Measurements from ENCODE around the gene NKX2-8. TPM values are rescaled to one million over a fixed set of nuclear protein-coding genes. Genes with fewer than 3 reads are reported as not detected.

The NKX2-8 gene
- total RNA-seq (not detected), polyA plus RNA-seq (not detected)
- long read RNA-seq, donor 1 = 0 reads
- long read RNA-seq, donor 2 = 0 reads
- long read RNA-seq, donor 3 = 0 reads
- long read RNA-seq, donor 4 = 0 reads

- no peaks in the 10 kb centered on the region for H3K4me1 ChIP-seq (ENCODE audit: control insufficient read depth, insufficient read depth, low read length)
- peak within 1 kb of the TSS; percentile 50 for H3K4me3 ChIP-seq (ENCODE audit: low read length)
- peaks cover 2% of the 10 kb centered on the region for H3K27me3 ChIP-seq (ENCODE audit: control insufficient read depth, insufficient read depth)
- 2% methylated on average over 62 of the region's 62 CpGs for whole genome bisulfite sequencing
- DNase-seq (peak in 1 of 3 donors; percentile 33), ATAC-seq (peak in 1 of 2 donors; percentile 17)
- no peak within 1 kb of the TSS for H3K27ac ChIP-seq (ENCODE audit: low read length)
- intact Hi-C loops (cut with DNase I) = no loop called here
- no peaks in the 10 kb centered on the region for H3K9me3 ChIP-seq (ENCODE audit: control insufficient read depth, low read length)
These were observed at the start of gene NKX2-8 for GRCh38 chr14:36582011-36582873. TSS of gene NKX2-8 (minus strand) at chr14:36582614. CDS start at chr14:36582389, 225 bp downstream.

DNA sequence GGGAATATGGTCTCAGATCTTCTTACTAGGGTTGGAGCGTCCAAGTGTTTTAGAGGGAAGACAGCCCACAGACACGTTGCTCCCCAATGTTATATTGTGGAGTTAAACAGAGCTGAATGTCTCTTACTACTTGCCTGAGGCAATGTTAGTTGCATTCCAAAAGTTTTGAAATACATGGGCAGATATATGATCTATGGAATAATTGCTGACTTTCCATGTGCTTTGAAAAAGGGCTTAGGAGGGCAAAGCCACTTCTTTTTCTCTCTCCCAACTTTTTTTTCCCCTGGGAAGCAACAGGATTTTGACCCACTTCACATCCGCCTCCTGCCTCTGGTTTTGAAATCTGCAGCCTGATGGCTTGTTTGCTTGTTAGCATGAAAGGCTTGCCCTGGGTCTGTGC, 45.6 kb upstream of the NKX2-8 start:
- H3K4me1 ChIP-seq (ENCODE audit: control insufficient read depth, insufficient read depth, low read length) = no peaks in the 10 kb centered on the region
- H3K27me3 ChIP-seq (ENCODE audit: control insufficient read depth, insufficient read depth) = no peaks in the 10 kb centered on the region
- intact Hi-C loops (cut with DNase I) = no loop called here
- H3K9me3 ChIP-seq (ENCODE audit: control insufficient read depth, low read length) = no peaks in the 10 kb centered on the region
- no peak overlapping the region for H3K4me3 ChIP-seq (ENCODE audit: low read length)
- 58% methylated on average over 3 of the region's 3 CpGs for WGBS
- ATAC-seq (no peak), DNase-seq (no peak)
- H3K27ac ChIP-seq (ENCODE audit: low read length) = no peak overlapping the region

- ATAC-seq = no peak
- WGBS = 70% methylated on average over 4 of the region's 4 CpGs
These were observed 43.7 kb upstream of the NKX2-8 start for GRCh38 chr14:36626151-36626550.

DNA sequence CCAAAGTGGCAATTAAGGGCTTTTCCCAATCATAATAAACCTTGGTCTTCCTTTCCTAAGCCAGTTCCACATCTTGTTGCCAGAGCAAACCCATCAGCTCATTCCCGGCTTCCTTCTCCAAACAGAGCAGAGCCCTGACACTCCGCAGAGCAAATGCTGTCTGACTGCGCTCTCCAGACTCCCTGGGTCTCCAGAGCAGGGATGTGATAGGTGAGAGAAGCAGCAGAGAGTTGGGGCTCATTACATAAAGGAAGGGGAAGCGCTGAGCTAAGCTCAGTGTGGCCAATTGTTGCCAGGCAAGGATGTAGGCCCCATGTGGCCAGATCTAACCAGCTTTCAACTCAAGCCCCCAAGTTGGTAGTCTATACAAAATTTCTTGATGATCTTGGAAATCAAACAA, 43.0 kb upstream of the NKX2-8 start:
- no peak overlapping the region for H3K27ac ChIP-seq (ENCODE audit: low read length)
- no peaks in the 10 kb centered on the region for H3K27me3 ChIP-seq (ENCODE audit: control insufficient read depth, insufficient read depth)
- ATAC-seq = no peak
- 67% methylated on average over 4 of the region's 4 CpGs for WGBS
- no peaks in the 10 kb centered on the region for H3K4me1 ChIP-seq (ENCODE audit: control insufficient read depth, insufficient read depth, low read length)
- intact Hi-C loops (cut with DNase I) = no loop called here
- DNase-seq = no peak
- H3K9me3 ChIP-seq (ENCODE audit: control insufficient read depth, low read length) = no peaks in the 10 kb centered on the region
- no peak overlapping the region for H3K4me3 ChIP-seq (ENCODE audit: low read length)

More at GRCh38 chr14:36626151-36626550, 43.7 kb upstream of the NKX2-8 start:
- no peaks in the 10 kb centered on the region for H3K27me3 ChIP-seq (ENCODE audit: control insufficient read depth, insufficient read depth)
- no peaks in the 10 kb centered on the region for H3K9me3 ChIP-seq (ENCODE audit: control insufficient read depth, low read length)
- H3K4me1 ChIP-seq (ENCODE audit: control insufficient read depth, insufficient read depth, low read length) = no peaks in the 10 kb centered on the region
- intact Hi-C loops (cut with DNase I) = no loop called here
- no peak overlapping the region for H3K27ac ChIP-seq (ENCODE audit: low read length)
- DNase-seq = no peak
- H3K4me3 ChIP-seq (ENCODE audit: low read length) = no peak overlapping the region

DNA sequence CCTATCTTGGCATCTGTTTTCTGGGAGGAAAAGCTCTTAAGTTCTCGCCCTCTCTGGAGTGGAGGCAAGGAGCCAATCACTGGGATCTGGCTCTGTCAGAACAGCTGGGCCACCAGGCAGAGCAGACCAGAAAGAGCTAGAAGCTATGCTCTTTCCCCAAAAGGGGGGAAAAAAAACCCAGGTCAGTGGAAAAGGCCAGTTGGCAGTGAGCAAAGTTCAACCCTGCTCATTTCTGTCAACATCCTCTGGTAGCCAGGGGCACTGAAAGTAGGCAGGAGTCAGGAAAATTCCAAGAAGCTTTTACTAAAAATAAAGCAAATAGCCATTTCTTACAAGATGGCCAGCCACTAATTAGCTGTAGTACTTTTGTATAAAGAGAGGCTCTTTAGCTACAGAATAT, 42.6 kb upstream of the NKX2-8 start:
- DNase-seq (no peak), ATAC-seq (no peak)
- Histone ChIP-seq H3K4me3 (ENCODE audit: low read length) (no peak overlapping the region), H3K27me3 (ENCODE audit: control insufficient read depth, insufficient read depth) (no peaks in the 10 kb centered on the region), H3K27ac (ENCODE audit: low read length) (no peak overlapping the region), H3K4me1 (ENCODE audit: control insufficient read depth, insufficient read depth, low read length) (no peaks in the 10 kb centered on the region), H3K9me3 (ENCODE audit: control insufficient read depth, low read length) (no peaks in the 10 kb centered on the region)
- whole genome bisulfite sequencing = 85% methylated on average over 1 of the region's 1 CpG
- intact Hi-C loops (cut with DNase I) = no loop called here

GRCh38 chr14:36619853-36620252, 37.4 kb upstream of the NKX2-8 start:
- 89% methylated on average over 2 of the region's 2 CpGs for WGBS
- H3K27me3 ChIP-seq (ENCODE audit: control insufficient read depth, insufficient read depth) = no peaks in the 10 kb centered on the region
- H3K4me3 ChIP-seq (ENCODE audit: low read length) = no peak overlapping the region
- intact Hi-C loops (cut with DNase I) = no loop called here
- H3K4me1 ChIP-seq (ENCODE audit: control insufficient read depth, insufficient read depth, low read length) = no peaks in the 10 kb centered on the region
- DNase-seq (no peak), ATAC-seq (no peak)
- H3K27ac ChIP-seq (ENCODE audit: low read length) = no peak overlapping the region
- H3K9me3 ChIP-seq (ENCODE audit: control insufficient read depth, low read length) = no peaks in the 10 kb centered on the region

- DNase-seq (no peak), ATAC-seq (no peak)
- Histone ChIP-seq H3K27me3 (ENCODE audit: control insufficient read depth, insufficient read depth) (no peaks in the 10 kb centered on the region), H3K4me1 (ENCODE audit: control insufficient read depth, insufficient read depth, low read length) (no peaks in the 10 kb centered on the region), H3K27ac (ENCODE audit: low read length) (no peak overlapping the region), H3K9me3 (ENCODE audit: control insufficient read depth, low read length) (no peaks in the 10 kb centered on the region), H3K4me3 (ENCODE audit: low read length) (no peak overlapping the region)
- intact Hi-C loops (cut with DNase I) = no loop called here
- WGBS = 73% methylated on average over 3 of the region's 3 CpGs
These were observed 36.7 kb upstream of the NKX2-8 start for GRCh38 chr14:36619131-36619530.

DNA sequence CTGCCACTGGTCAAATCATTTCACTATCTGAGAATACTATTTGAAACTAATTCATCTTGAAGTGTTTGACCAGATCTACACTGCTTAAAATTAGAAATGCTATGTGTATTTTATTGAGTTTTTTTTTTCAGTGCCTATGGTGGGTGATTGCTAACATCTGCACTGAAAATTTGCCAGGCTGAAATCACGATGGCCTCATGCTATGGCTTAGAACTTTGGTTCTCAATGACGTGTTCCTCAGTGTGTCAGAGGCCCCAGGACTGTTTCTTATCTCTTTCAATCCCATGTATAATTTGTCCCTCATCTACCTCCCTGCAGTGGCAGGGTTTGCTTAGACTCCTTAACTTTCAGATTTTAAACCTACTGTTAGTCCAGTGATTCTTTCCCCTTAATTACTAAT, 36.2 kb upstream of the NKX2-8 start:
- H3K9me3 ChIP-seq (ENCODE audit: control insufficient read depth, low read length) = no peaks in the 10 kb centered on the region
- no peaks in the 10 kb centered on the region for H3K27me3 ChIP-seq (ENCODE audit: control insufficient read depth, insufficient read depth)
- WGBS = 36% methylated on average over 2 of the region's 2 CpGs
- H3K27ac ChIP-seq (ENCODE audit: low read length) = no peak overlapping the region
- no peaks in the 10 kb centered on the region for H3K4me1 ChIP-seq (ENCODE audit: control insufficient read depth, insufficient read depth, low read length)
- DNase-seq (no peak), ATAC-seq (no peak)
- no peak overlapping the region for H3K4me3 ChIP-seq (ENCODE audit: low read length)
- intact Hi-C loops (cut with DNase I) = no loop called here

DNA sequence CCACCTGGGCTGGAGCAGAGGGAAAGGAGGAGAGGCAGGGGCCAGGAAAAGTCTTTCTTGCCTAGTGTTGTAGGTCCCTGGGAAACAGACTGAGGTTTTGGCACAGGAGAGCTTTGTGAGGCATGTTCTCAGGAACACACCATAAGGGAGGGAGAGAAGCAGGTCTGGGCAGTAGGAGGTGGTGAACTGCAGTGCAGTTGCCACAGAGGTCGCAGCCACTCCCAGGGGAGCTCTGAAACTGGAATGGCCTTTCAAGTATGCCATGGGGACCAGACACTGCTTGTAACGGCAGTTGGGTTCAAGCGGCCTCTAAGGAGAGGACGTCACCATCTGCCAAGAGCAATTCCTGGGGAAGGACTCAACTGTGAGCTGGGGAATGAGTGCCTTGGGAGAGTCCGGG, 35.4 kb upstream of the NKX2-8 start:
- no peak for ATAC-seq

DNA sequence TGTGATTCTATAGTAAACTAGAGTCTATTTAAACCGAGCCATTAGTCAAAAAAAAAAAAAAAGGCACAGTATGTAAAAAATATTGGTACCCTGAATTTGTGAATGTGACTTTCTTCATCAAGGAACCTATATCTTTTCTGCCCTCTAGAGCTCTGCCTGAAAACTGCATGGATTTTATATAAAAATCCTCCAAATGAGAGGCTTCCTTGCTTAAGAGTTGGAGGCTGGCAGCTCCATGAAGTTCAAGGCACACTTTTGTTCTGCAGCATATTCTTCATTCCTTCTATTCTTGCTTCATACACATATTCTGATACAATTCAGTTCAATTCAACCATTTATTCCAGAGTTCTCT, 23.1 kb upstream of the NKX2-8 start:
- intact Hi-C loops (cut with DNase I) = no loop called here
- no peak overlapping the region for H3K27ac ChIP-seq (ENCODE audit: low read length)
- DNase-seq (no peak), ATAC-seq (no peak)
- 51% methylated on average over 1 of the region's 1 CpG for WGBS
- no peak overlapping the region for H3K4me3 ChIP-seq (ENCODE audit: low read length)
- H3K9me3 ChIP-seq (ENCODE audit: control insufficient read depth, low read length) = no peaks in the 10 kb centered on the region
- peaks cover 3% of the 10 kb centered on the region for H3K27me3 ChIP-seq (ENCODE audit: control insufficient read depth, insufficient read depth)
- H3K4me1 ChIP-seq (ENCODE audit: control insufficient read depth, insufficient read depth, low read length) = no peaks in the 10 kb centered on the region

More for the DNA sequence above, 35.4 kb upstream of the NKX2-8 start:
- no peak overlapping the region for H3K4me3 ChIP-seq (ENCODE audit: low read length)
- H3K9me3 ChIP-seq (ENCODE audit: control insufficient read depth, low read length) = no peaks in the 10 kb centered on the region
- WGBS = 66% methylated on average over 5 of the region's 5 CpGs
- intact Hi-C loops (cut with DNase I) = no loop called here
- no peak overlapping the region for H3K27ac ChIP-seq (ENCODE audit: low read length)
- no peak for DNase-seq
- no peaks in the 10 kb centered on the region for H3K4me1 ChIP-seq (ENCODE audit: control insufficient read depth, insufficient read depth, low read length)
- no peaks in the 10 kb centered on the region for H3K27me3 ChIP-seq (ENCODE audit: control insufficient read depth, insufficient read depth)

DNA sequence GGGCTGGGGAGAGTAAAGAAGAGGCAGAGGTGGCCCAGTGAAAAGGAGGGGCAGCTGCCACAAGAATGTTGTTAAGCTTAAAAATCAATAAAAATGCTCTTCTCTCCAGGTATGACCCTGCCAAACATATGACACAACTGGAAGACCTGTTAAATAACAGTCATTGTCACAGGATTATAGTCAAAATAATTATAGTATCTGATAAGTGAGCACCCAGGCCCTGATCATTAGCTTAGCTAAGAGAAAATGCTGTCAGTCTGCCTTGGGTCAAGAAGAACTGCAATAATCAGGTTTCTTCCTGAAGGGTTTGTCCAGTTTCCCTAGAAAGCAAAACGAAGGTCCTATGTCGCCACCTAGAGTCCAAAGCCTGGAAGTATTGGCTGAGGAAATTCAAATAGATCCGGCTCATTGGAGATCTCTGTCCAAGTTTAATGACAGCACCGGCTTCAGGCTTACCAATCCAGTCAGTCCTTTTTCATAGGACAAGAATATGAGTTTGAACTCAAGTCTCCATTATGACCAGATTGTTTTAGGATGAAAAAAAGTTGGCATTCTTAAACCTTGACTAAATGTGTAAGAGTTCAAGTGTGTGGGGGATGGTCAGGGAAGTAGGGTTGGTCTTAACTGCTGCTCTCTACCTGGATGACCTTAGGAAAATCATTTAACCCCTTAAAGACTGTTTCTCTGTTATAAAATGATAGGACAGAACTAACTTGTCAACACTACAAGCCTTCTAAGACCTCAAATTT, 22.5 kb upstream of the NKX2-8 start:
- H3K27me3 ChIP-seq (ENCODE audit: control insufficient read depth, insufficient read depth) = peaks cover 3% of the 10 kb centered on the region
- H3K9me3 ChIP-seq (ENCODE audit: control insufficient read depth, low read length) = no peaks in the 10 kb centered on the region
- peak in 1 of 2 donors; percentile 59 for ATAC-seq
- H3K4me3 ChIP-seq (ENCODE audit: low read length) = no peak overlapping the region
- 2% methylated on average over 4 of the region's 4 CpGs for WGBS
- no peaks in the 10 kb centered on the region for H3K4me1 ChIP-seq (ENCODE audit: control insufficient read depth, insufficient read depth, low read length)
- DNase-seq = no peak
- intact Hi-C loops (cut with DNase I) = no loop called here
- no peak overlapping the region for H3K27ac ChIP-seq (ENCODE audit: low read length)

Measured in right cardiac atrium (tissue), 5 donors.